HTR-8/SVneo (cell line): ENCODE measurements around the gene WDR46.
"Not testable (repeated sequence)": the region's sequence is repeated elsewhere in the genome, so short reads cannot be mapped to it uniquely, and the experiment has no call there.

Source experiments
- DNase-seq: peaks from one replicate; pipeline ENCODE4 v3.0.0; 2011; ENCODE audit warnings: low spot score, mixed read lengths; ENCODE audit not compliant: insufficient read length
- FAIRE-seq: peaks from 2 replicates; lab custom pipeline; 2011; peaks lifted over from hg19 to GRCh38; lab: Jason Lieb, UNC

The WDR46 gene

DNA sequence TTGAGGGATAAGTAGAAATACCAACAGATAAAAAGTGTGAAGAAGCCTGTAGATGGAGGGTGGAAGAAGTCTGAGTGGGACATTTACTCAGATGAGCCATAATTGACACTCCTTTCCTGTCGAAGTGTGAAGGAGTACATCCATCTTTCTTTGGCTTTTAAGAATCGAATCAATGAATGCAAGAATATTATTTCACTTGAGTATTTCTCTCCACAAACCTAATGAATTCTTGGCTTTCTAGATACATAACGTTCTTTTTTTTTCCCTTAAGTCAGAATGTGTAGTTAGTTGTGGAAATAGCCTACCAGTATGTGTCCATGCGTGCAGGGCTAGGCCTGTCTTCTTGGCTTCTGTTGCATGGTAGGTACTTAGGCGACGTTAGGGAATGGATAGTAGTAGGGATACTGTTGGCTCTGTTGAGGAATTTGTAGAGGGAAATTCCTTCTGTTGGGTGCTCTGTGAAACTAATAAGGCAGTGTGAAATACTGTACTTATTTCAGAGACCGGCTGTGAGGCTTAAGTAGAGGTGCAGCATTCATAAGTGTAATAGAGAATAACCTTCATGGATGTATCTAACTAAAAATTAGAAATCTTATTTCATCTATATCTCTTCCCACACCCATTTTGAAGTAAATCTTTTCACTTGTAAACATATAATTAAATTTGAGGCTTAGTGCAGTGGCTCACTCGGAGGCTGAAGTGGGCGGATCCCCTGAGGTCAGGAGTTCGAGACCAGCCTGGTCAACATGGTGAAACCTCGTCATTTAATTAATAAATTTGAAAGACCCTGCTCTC is 15.7 kb downstream of the WDR46 start:
- FAIRE-seq (no peak), DNase-seq (no peak)

DNA sequence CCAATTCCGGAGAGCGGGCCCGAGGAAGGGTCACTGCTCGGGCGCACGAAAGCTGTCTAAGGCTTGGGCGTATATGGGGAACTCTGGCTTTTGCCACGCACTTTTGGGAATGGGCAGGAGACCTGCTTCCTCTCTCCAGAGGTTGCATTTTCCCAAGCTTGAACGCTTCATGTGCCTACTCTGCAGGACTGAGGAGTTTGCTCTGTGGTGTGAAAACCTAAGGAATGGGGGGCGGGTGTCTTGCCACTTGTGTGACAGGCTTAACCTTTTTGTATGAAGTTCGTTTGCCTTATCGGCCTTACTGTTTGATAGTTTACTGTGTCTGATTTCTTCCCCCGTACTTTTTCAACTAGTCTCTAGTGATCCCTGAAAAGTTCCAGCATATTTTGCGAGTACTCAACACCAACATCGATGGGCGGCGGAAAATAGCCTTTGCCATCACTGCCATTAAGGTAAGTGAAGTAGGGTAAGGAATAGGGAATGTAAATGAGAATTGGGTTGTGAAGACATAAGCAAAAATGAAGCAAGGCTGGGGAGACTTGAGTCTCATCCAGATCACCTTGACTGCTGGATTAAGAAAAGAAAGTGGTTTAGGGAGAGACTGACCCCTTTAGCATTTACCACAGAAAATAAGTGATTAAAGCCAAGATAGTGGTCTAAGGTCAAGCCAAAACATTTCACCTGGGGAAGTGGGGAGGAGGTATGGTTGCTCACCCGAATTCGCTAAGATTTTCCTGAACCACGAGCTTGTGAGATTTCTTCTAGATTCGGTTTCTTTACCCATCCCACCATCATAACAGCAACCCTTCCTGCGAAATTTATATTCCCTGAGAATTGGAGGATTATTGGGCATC is 16.5 kb downstream of the WDR46 start:
- DNase-seq (no peak), FAIRE-seq (no peak)

DNA sequence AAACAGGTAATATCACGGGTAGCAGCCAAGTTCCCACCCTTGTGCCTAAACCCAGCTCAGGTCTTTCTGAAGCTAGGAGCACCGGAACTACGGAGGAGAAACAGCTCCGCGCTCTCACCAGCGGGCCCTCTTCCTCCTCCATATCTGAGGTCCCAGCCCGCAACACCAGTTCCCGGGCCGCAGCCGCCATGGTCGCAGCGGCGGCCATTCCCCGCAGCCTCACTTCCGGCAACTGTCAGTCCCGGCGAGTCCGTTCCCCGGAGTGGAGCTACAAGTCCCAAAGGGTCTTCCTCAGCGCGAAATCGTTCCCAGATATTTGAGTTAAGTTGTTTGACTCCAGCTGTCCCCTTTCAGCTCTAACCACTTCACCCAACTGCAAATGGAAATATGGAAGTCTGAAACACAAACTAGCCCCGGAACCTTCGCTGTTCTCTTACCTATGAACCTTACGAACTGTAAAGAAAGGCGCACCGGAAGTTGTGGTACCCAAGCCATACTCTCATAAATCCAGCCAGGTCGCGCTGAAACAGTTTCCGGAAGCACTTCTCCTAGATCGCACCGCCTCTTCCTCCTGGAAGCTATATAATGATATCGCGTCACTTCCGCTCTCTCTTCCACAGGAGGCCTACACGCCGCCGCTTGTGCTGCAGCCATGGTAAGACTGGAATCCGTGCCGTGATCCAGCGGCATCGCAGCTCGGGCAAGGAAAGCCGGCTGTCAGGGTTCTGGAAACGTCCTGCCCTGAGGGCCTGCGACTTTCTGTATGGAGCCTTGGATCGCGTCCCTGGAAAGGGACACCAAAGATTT is 17.4 kb downstream of the WDR46 start, which contains the start of the genes RPS18 and VPS52:
TSS of gene RPS18 (plus strand) at position 608 of the 807 bp plus-strand sequence. CDS start at position 653, 45 bp downstream.
TSS of gene VPS52 (minus strand) at position 409 of the 807 bp plus-strand sequence. CDS start at position 208, 201 bp downstream.
- FAIRE-seq (peak; percentile 52), DNase-seq (peak; percentile 90)

DNA sequence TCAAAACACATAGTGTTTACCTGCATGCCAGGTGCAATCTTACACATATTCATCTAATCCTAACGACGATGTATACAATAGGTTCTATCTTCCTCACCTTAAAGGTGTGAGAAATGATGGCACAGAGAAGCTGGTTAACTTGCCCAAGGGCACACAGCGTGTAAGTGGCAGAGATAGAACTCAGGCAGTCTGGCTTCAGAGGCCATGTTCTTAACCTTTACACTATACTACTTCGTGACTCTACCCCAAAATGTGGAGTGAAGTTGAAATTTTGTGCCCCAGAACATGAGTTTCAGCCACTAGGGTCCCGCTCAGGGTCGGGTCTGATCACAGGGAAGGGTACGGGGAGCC is 17.9 kb downstream of the WDR46 start:
- FAIRE-seq (no peak), DNase-seq (no peak)

DNA sequence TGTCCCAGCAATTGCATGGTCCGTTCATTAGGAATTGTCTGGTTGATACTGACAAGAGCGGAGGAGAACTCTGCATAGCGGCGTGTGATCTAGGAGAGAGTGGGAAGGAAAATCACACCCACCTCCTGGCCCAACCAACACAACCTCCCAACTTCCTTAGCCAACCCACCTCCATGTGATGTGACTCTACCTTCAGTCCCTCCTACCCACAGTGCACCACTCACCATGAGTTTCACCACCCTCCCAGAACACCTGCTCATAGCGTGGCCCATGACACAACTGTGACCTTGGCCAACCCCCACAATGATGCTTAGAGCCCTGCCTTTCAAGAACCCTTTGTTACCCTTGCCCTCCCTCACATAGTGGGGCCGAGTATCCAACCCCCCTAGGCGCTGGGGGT is 25.0 kb downstream of the WDR46 start:
- peak; percentile 51 for FAIRE-seq

DNA sequence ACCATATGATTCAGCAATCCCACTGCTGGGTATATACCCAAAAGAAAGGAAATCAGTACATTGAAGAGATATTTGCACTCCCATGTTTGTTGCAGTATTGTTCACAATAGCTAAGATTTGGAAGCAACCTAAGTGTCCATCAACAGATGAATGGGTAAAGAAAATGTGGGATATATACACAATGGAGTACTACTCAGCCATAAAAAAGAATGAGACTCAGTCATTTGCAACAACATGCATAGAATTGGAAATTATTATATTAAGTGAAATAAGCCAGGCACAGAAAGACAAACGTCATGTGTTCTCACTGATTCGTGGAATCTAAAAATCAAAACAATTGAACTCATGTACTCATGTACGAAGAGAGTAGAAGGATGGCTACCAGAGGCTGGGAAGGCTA is 26.5 kb downstream of the WDR46 start:
- DNase-seq, FAIRE-seq: not testable (repeated sequence)

More for the DNA sequence above, 25.0 kb downstream of the WDR46 start:
- DNase-seq: no peak

DNA sequence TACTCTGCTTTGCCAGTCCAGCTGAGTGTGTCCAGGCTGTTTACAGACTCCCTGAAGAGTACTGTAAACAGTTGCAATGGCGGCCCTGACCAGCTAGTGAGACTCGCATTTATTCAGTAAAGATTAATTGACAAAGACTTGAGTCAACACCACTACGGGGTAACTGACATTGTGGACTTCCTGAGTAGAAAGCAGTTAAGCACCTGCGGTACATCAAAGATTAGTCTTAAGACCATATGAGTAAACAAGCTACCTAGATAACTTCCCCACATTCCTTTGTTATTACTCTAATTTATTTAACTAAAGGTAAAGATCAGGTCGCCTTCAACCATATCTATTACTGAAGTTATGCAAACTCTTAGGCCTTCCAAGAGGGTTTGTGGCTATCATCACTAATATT is 30.0 kb downstream of the WDR46 start:
- DNase-seq: no peak
- FAIRE-seq: no peak

DNA sequence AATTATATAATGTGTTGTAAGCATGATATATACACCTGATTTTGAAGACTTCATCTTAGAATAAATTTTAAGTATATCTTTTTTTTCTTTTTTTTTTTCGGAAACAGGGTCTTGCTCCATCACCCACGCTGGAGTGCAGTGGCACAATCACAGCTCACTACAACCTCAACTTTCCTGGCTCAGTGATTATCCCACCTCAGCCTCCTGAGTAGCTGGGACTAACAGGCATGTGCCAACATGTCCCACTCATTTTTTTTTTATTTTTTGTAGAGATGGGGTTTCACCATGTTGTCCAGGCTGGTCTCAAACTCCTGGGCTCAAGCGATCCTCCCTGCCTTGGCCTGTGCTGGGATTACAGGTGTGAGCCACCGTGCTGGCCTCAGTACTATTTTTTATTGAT is 34.4 kb downstream of the WDR46 start:
- FAIRE-seq (no peak), DNase-seq (no peak)

DNA sequence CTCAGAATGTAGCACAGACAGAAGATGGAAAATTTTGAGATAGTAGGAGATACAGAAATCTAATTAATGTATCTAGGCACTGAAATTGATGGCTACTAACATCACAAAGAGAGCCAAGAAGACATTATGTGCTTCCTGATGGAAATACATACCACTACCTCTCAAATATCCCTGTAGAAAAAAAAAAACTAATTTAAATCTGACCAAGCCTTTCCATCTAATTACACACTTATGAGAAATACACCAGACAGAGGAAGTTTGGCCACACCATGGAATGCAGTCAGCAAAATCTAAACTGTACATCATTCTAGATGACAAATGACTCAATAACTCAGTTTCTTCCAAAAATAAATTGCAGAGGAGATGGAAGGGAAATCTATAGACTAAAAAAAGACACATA is 36.3 kb downstream of the WDR46 start:
- no peak for DNase-seq
- FAIRE-seq: no peak

DNA sequence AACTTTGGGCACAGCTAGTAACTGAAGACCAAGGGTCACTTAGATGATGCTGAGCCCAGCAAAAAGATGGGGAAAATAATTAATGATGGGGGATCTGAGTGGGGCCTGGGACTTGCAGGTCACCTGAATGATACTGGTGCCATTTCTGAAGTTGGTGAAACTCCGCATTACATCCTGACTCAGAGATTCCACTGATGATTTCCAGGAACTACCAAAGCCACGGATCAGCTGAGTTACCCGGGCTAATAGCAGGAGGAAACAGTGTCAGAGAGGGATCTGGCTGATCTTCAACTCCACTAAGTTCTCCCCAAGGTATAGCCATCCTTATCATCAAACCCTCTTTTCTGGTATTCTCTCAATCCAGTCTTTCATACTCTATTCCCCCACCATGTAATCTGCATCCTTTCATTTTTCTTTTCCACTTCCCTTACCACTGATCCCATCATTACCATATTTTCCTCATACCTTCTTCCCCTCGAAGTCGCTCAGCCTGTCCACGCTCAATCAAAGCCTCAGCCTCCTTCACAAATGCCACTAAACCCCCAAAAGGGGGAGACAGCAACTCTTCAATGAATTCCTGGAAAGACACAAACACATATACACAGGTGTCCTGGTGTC is 37.5 kb downstream of the WDR46 start:
- no peak for FAIRE-seq
- DNase-seq: no peak

DNA sequence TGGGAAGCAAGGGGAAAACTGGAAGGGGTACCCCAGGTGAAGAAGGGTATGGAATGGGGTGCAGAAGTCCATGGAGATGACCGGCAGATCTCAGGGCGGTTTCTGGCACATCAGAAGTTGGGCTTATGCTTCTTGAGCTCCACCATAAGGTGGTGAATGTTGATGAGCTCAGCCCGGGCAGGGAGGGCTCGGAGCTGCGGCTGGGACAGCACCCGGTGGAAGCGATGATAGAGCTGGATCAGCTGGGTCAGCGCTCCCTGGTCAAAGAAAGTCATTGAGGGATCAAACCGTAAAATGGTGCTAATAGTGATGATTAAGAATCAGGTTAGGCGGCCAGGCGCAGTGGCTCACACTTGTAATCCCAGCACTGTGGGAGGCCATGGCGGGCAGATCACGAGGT is 38.3 kb downstream of the WDR46 start:
- DNase-seq: no peak
- no peak for FAIRE-seq

DNA sequence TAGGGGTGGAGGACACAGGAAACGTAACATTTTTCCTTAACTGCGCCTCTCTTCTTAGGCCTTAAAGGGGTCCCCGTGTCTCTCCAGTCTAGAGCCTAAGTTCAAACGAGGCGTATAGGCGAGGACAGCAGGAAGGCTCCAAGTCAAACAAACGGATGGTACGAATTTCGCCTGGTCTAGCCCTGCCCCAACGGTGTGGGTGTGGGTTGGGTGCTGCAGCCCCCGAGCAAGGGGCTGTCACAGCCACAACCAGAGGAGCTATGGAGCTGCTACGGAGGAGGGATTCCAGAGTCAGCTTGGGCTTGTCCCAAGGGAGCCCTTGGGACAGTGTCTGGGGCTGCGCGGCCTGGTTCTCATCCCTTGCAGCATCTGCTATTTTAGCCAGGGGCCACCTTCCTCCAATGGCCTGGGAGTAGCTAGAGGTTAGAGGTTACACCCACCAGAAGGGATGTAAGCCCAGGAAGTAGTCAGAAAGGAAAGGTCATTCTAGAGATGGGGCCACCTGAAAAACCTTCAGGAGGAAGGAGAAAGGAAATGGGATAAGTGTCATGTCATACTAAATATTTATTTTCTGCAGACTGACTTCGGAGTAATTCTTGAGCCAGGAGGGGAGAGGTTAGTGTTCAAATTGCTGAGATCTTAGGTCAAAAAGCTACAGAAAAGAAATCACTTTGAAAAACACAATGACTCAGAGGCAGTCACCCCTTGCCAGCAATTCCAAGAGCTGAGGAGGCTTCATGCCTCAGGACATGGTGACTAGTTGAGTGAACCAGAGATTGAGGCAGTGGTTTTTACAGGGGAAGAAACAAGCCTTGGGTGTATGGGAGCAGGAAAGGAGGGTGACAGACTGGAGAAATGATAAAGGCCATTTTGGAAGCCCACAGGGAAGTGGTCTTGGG is 39.1 kb downstream of the WDR46 start:
- no peak for FAIRE-seq
- no peak for DNase-seq

DNA sequence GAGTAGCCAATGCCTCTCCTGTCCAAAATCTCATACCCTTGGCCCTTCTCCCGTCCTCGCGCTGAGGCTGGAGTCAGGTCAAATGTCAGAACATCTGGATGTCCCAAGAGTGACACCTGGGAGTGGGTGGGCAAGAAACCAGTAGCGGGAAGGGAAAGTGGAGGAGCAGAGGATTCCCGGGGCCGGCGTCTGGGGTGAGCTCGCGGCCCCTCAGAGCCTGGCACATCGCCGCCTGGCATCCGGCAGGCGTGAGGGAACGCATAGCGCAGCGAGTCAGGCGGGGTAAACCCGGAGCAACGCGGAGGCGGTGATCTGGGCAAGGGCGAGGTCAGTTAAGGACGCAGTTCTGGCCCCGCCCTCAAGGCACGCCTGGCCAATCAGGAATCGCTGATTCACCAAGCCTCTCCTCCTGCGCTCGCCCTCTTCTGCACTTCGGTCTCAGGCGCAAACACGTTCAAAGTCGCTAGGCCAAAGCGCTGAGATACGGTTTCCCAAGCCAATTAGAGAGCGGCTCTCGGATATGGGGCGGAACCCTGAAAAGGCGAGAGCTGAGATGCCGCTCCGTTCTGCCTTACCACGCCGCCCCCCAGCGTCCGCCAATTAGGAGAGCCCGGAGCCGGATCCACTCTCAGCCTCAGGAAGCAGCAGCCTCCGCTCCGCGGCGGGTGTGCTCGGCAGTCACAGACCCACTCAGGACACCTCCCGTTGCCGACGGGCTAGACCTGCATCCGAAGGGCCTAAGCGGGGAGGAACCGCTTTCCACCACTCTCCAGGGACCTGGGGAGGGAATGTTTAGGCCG is 39.9 kb downstream of the WDR46 start:
- FAIRE-seq (peak; percentile 97), DNase-seq (peak; percentile 95)

DNA sequence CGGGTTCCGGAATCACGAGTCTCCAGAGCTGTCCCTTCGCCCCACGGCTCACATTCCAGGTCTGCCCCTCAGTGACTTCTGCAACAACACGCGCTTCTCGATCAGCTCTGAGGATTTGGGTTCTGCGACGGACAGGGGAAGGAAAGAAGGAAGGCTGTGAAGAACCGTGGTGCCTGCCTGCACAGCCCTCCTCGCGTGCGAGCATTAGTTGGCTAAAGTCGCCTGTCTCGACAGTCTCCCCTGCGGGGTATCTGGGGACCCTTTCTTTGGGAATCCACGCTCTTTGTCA is 40.5 kb downstream of the WDR46 start:
- DNase-seq: no peak
- FAIRE-seq: no peak

DNA sequence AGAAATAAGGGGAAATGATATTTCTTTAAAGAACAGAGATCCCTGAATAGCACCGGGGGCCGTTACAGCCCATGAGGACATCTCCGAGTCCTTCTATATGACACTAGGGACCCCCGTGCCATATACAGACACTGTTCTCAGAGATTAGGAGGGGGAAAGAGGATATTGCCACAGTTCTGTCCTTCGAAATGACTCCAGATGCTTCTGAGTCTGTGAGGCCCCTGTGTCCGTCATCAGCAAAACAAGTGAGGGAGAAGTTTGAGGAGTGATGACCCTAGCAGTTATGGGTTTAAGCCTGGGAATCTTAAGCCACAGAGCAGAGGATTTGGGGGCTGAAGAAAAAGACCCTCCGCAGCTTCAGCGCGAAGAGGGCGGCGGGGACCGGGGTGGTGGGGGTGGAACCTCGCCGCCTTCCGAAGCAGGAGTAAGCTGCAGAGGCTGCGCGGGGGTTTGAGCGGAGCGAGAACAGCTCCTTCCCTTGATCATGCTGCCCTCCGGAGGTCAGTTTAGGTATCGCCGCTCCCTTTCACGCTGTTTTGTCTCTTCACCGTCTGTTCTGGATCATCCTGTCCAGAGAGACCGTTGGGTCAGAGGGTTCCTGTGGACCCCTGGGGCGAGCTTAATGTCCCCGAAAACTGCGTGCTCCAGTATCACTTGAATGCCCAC is 40.9 kb downstream of the WDR46 start:
- FAIRE-seq (peak; percentile 77), DNase-seq (peak; percentile 78)

DNA sequence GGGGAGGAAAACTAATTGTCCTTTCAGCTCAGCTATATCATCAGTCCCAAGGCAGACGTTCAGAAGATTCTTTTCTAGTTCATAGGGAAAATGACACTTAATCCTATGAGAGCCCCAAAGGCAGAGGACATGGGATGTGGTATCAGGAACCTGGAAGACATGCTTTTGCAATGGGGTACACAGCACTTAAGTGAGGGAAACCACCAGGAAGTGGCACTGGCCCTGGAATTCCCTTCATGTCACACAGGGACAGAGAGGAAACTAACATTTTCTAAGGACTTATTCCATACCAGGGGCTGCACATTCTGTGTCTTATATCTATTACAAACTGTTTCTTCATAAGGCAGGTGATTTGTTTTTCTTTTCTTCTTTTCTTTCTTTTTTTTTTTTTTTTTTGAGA is 45.6 kb downstream of the WDR46 start:
- FAIRE-seq (no peak), DNase-seq (no peak)

DNA sequence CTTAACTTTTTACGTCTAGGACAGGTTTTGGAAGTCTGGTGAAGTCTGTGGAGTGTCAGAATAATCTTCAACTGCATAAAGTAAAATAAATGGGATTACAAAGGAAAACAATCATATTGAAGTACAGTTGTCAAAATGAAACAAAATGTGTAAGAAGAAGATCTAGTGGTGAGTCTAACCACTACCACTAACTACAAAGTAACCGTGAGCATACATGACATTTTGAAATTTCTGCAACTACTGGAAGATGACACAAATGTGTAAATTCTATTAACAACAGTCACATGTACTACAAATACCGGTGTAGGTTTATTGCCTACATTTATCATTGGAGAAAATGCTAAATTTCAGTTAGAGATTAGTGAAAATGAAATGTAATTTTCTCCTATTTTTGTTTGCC is 47.1 kb downstream of the WDR46 start:
- FAIRE-seq (no peak), DNase-seq (no peak)

DNA sequence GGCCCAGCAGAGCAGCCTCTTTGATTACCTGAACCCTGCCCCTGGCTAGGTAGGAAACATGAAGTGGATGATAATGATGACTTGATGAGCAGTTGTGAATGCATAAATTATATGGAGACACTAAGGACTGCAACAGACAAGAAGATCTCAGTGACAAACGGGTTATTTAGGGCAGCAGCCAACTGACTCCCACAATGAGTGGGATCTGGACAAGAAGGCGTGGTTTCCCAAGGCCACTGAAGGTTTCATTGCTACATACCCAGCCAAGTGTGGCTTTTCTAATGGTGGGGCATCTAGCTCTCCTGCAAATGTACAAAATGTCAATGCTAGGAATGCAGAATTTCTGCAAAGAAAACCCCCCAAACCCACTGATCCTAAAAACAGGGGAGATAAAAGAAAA is 51.3 kb downstream of the WDR46 start:
- no peak for FAIRE-seq
- no peak for DNase-seq
